HTR-8/SVneo (cell line): ENCODE results near the gene CYB561A3.
"Not testable (repeated sequence)": the region's sequence is repeated elsewhere in the genome, so short reads cannot be mapped to it uniquely, and the experiment has no call there.

ENCODE experiments used
- DNase-seq: peaks from one replicate; pipeline ENCODE4 v3.0.0; 2011; ENCODE audit warnings: low spot score, mixed read lengths; ENCODE audit not compliant: insufficient read length
- FAIRE-seq: peaks from 2 replicates; lab custom pipeline; 2011; peaks lifted over from hg19 to GRCh38; lab: Jason Lieb, UNC

CYB561A3 gene

GRCh38 chr11:61361741-61362541 is at the start of gene CYB561A3, which contains the start of gene TMEM138:
Gene CYB561A3, minus strand, starts transcription at chr11:61361882. Its CDS starts 5,169 bp downstream, at chr11:61356713.
Gene TMEM138, plus strand, starts transcription at chr11:61362374. Its CDS starts 2,017 bp downstream, at chr11:61364391.
- DNase-seq (peak; percentile 93), FAIRE-seq (no peak)

DNA sequence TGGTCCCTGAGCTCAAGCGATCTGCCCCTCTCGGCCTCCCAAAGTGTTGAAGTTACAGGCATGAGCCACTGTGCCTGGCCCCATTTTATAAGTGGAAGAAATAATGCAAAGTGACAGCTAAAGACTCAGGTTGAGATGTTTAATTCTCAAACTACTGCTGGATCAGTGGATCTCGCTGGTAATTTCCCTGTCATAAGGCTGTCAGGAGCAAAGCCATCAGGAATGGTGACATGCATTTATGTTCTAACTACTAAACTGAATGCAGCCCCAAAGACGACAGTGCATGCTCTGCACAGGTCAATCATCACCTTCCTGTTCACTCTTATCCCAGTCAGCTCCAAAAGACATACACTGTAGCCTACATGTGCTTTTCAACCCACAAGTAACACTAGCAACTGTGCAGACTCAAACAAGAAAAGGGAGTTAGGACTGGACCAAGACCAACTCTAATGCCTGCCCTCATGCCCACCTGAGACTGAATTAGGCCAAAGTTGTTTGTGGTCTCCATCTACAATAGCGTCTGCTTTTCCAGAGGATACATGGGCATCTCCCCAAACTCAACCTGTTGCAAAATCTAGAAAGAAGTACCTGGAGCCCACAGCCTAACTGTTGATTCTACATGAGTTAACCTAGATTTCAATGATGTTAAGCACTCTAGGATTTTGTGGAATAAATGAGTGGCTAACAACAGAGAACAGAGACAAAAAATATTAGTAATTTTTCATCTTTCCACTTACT is 45.5 kb upstream of the CYB561A3 start:
- no peak for DNase-seq
- FAIRE-seq = no peak

DNA sequence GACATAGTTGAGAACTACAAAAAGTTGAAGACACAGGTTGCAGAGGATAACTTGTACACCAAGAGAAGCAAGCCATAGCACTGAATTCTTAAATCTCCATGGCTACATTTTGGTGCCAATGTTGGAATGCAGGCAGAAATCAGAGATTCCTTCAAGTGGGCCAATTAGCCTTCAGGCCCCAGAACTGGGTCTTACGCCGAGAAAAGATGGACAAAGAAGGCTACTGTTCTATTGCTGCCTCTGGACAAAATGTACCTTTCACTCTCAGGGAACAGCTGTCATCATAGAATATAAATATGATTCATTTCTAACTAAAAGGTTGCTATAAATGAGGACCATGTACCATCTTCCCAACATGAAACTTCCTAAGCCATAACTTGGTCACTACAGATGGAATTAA is 44.4 kb upstream of the CYB561A3 start:
- DNase-seq (no peak), FAIRE-seq (no peak)

DNA sequence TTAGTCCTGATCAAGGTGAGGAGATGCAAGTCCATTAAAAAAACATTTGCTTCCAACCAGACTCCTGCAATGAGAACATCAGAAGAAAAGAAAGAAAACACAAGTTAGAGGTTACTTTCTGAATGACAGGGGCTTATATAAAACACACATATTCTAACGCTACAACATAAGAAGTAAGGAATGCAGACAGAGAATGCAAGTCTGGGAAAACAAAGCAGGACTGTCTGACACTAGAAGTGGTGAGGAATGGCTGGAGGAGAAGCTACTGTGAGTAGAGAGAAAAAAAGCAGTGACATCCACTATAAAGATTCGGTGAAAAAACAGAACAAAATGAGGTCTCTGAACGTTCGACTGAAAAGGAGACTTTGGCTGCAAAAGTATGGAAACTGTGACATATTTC is 43.0 kb upstream of the CYB561A3 start:
- no peak for DNase-seq
- FAIRE-seq = no peak

DNA sequence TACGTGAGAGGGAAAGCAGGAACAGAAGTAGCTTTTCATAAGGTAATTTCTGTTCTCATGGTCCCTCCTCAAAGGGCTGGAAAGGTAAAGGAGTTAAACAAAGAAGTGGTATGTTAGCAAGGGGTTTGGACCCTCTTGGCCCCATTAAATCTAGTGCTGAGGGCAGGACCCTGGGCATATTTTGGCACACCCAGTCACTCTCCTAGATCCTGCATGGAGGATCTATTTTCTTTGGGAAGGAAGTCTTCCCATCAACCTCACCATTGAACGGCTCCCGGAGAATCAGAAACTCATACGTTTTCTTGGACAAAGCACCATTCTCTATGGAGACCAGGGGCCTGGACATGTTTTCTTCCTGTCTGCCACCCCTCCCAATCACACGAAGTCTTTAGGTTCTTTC is 42.4 kb upstream of the CYB561A3 start:
- DNase-seq = no peak
- FAIRE-seq = no peak

GRCh38 chr11:61403658-61404057 is 42.0 kb upstream of the CYB561A3 start:
- no peak for FAIRE-seq
- no peak for DNase-seq

DNA sequence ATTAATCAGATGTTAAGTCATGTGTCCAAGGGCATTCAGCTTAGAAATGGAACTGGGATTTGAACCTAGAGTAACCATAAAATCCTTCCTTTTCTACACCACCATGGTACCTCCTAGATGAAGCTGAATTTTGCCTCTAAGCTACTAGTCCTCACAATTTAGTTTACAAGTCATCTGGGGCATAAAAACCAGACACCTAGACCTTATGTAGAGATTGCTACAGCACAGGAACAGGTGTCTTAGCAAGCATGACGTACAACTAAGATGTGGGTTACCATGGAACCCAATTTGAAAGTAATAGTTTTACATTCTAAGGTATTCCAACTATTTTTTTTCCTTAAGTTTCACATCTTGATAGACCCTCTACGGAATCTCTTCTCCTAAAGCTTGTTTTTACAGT is 39.9 kb upstream of the CYB561A3 start:
- FAIRE-seq (no peak), DNase-seq (no peak)

GRCh38 chr11:61401173-61401572 is 39.5 kb upstream of the CYB561A3 start:
- DNase-seq (no peak), FAIRE-seq (no peak)

- DNase-seq (peak; percentile 35), FAIRE-seq (no peak)
Measured at GRCh38 chr11:61392981-61393595, 31.4 kb upstream of the CYB561A3 start.

DNA sequence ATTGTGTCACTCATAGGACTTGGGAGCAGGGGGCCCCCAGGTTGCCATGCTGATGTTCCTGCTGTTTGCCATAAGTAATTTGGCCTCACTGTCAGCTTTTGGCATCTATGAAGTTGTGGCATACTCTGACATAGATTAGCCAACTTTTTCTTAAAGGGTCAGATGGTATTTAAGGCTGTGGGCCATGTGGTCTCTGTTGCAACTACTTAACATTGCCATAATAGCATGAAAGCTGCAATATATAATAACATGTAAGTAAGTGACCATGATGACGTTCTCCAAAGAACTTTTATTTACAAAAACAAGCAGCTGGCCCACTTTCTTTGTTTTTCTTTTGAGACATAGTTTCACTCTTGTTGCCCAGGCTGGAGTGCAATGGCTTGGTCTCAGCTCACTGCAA is 28.5 kb upstream of the CYB561A3 start:
- DNase-seq (no peak), FAIRE-seq (no peak)

GRCh38 chr11:61384271-61385242 is 22.9 kb upstream of the CYB561A3 start:
- no peak for FAIRE-seq
- no peak for DNase-seq

- not testable (repeated sequence) for FAIRE-seq, DNase-seq
Measured at GRCh38 chr11:61383859-61384258, 22.2 kb upstream of the CYB561A3 start.

DNA sequence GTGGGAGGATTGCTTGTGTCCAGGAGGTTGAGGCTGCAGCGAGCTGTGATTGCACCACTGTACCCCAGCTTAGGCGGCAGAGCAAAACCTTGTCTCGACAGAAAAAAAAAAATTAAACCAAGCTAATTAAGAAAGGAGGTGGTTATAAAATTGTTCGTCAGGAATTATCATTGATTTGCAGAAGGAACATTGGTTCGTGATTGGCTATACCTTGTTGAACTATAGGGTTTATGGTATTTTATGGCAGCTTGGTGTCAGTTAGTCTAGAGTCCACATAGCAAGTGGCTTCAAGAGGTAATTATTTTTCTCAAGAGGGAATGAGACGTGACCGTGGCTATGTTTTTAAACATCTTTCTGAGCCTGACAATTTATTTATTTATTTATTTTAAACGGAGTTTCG is 19.2 kb upstream of the CYB561A3 start:
- FAIRE-seq = no peak
- no peak for DNase-seq

DNA sequence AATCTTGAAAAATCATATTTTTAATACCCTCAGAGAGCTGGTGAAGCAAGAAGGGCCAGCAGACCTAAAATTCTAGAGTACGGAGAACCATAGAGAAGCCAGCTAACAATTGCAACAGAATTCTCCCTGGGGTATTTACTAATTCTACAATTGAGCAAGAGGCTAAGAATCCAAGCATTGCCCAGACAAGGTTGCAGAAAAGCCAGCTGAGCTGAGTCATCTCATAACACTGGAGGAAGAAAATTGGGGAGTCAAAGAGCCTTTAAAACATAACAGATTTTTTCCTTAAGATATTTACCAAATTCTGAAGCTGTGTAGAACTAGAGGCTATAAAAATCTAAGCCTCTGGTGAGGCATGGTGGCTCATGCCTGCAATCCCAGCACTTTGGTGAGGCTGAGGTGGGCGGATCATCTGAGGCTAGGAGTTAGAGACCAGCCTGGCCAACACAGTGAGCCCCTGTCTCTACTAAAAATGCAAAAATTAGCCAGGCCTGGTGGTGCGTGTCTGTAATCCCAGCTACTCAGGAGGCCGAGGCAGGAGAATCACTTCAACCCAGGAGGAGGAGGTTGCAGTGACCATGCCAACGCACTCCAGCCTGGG is 17.1 kb upstream of the CYB561A3 start:
- no peak for FAIRE-seq
- peak; percentile 67 for DNase-seq

DNA sequence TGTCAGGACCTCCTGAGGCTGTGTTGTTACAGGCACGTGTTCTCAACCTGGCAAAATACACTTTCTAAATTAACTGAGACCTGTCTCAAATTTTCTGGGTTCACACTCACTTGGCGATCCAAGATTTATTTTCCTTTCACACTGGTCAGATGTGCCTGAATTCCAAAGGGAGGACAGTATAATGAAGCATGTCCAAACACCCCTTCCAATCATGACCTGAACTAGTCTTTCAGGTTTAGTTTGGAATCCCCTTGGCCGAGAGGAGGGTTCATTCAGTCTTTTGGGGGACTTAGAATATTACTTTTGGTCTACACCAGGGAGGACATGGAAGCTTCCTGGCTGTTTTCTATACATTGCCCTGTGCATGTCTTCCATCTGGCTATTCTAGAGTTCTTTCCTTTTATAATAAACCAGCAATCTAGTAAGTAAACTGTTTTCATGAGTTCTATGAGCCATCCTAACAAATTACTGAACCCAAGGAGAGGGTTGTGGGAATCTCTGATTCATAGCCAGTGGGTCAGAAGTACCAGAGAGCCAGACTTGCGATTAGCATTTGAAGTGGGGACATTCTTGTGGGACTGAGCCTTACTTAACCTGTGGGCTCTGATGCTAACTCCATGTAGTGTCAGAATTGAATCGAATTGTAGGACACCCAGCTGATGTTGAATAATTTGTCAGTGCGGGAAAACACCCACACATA is 15.9 kb upstream of the CYB561A3 start:
- DNase-seq (no peak), FAIRE-seq (no peak)

DNA sequence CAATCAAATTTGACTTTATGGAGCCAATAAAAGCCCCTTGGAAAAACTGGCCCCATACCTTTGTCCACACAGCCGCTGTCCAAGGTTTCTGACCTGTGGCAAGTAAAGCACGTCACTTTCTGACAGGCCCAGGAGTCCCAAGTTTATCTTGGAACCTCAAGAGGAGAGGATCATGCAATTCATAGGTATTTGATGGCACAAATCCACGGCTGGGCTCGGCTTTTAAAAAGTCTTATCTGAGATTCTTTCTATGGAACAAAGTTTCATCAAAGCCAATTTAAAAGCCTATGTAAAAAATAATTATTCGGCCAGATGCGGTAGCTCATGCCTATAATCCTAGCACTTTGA is 14.1 kb upstream of the CYB561A3 start:
- no peak for FAIRE-seq
- DNase-seq = no peak

DNA sequence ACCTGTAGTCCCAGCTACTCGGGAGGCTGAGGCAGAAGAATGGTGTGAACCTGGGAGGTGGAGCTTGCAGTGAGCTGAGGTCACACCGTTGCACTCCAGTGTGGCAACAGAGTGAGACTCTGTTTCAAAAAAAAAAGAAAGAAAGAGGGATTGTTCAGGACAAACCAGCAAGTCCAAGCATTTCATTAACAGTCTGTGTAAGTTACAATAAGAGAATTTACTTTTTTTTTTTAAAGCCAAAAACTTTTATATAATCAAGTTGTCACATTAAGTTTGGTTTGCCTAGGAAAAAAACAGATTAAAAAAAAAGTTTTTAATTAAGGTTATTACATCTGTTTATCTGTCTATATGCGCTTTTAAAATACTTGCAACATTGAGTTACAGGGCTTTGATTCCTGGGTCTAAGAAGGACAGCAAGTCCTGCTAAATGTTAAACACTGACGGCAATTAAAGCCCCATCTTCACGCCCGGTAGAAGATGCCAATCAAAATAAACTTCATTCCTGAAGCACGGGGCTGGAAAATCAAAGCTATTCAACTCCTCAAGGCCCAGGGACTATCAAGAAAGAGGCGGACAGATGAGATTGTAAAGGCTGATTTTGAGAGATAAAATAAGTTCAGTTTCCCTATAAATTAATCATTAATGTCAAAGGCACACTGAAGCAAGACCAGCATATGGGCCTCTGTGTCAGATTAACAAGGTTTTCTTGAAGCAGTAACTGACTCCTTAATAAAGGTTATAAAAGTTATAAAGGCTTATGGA is 11.2 kb upstream of the CYB561A3 start:
- DNase-seq (no peak), FAIRE-seq (no peak)

GRCh38 chr11:61370349-61371005 is 8.8 kb upstream of the CYB561A3 start:
- DNase-seq (no peak), FAIRE-seq (no peak)
